K562 (cell line): ENCODE results near the gene FLG. TPM values are rescaled to one million over a fixed set of nuclear protein-coding genes. Genes with fewer than 3 reads are reported as not detected.

ENCODE experiments used
- ATAC-seq: fragments of 200-7000 bp; cut with Tn5 transposase; 3 replicates; pipeline ENCODE4 v1.9.1; 2020; ENCODE audit warnings: moderate library complexity
- BruUV-seq: library from RNA; stranded (reverse); fragments of 400-500 nt; replicated peaks from 2 replicates; lab custom pipeline; 2021; lab: Mats Ljungman, UMichigan
- CTCF ChIA-PET: fragments of 300-600 bp; formaldehyde crosslinking; extraction: SDS; loops from one replicate; lab custom pipeline; 2021; ENCODE audit warnings: low intra/inter-chr PET ratio; lab: Yijun Ruan, JAX
- POLR2A ChIA-PET: fragments of 300-600, 350-650 bp; sonication (Branson Sonifier 250); formaldehyde crosslinking; extraction: SDS; loops from one replicate; lab custom pipeline; 2021; ENCODE audit warnings: antibody characterized with exemption, inconsistent platforms; lab: Yijun Ruan, JAX
- DNase-seq, 4 experiments: peaks; one replicate each; pipeline versions ENCODE4 v3.0.0 to v3.0.0-alpha.2; 2011 to 2018; ENCODE audit warnings: low spot score in 3 of 4, mixed read lengths in 3 of 4; ENCODE audit errors: extremely low read depth in 1 of 4
- FAIRE-seq: peaks from 2 replicates; lab custom pipeline; 2011; peaks lifted over from hg19 to GRCh38; lab: Jason Lieb, UNC
- H2AFZ ChIP-seq: 2 replicates; pipeline ENCODE4 v1.6.0; 2011; ENCODE audit warnings: low read depth, low read length, control low read depth, inconsistent platforms
- H3K27ac ChIP-seq: fragments of 200-600 bp; 3 replicates; pipeline ENCODE4 v1.8.0; 2011; ENCODE audit warnings: low read depth, mild to moderate bottlenecking, control low read depth, inconsistent platforms, low read length, moderate library complexity, mixed read lengths; ENCODE audit errors: extremely low read depth
- H3K27me3 ChIP-seq, 2 experiments: fragments of 300-600 bp in 1 of 2; 2 replicates in 1 of 2; 3 replicates in 1 of 2; pipeline versions ENCODE4 v1.6.0 to v1.8.0; 2011; ENCODE audit warnings: inconsistent platforms in 2 of 2, low read length in 2 of 2, mild to moderate bottlenecking in 1 of 2, mixed read lengths in 1 of 2, moderate library complexity in 1 of 2; ENCODE audit not compliant: control insufficient read depth in 2 of 2, insufficient read depth in 2 of 2
- H3K36me3 ChIP-seq: fragments of 300-600 bp; 3 replicates; pipeline ENCODE4 v1.8.0; 2011; ENCODE audit warnings: mild to moderate bottlenecking, low read length, inconsistent platforms; ENCODE audit not compliant: control insufficient read depth, insufficient read depth
- H3K4me1 ChIP-seq, 2 experiments: fragments of 200-600 bp in 1 of 2; replicated peaks in 1 of 2; 2 replicates in 1 of 2; 3 replicates in 1 of 2; pipeline versions ENCODE4 v1.5.1 to v1.8.0; 2011; ENCODE audit warnings: inconsistent platforms in 2 of 2, low read length in 2 of 2, mild to moderate bottlenecking in 1 of 2, mixed read lengths in 1 of 2, moderate library complexity in 1 of 2; ENCODE audit not compliant: control insufficient read depth in 2 of 2, insufficient read depth in 2 of 2
- H3K4me2 ChIP-seq: 2 replicates; pipeline ENCODE4 v1.6.1; 2011; ENCODE audit warnings: low read length, control low read depth, inconsistent platforms, mixed read lengths; ENCODE audit not compliant: insufficient read depth
- H3K4me3 ChIP-seq: fragments of 200-600 bp; sonication (generic), shearing (Covaris generic); 2 replicates; pipeline ENCODE4 v1.5.1; 2016; ENCODE audit warnings: control low read depth, inconsistent platforms
- H3K79me2 ChIP-seq: fragments of 200-600 bp; 3 replicates; pipeline ENCODE4 v1.8.0; 2011; ENCODE audit warnings: low read length, inconsistent platforms; ENCODE audit not compliant: control insufficient read depth, insufficient read depth
- H3K9ac ChIP-seq, 2 experiments: 2 replicates each; pipeline versions ENCODE4 v1.6.0 to v1.6.1; 2011; ENCODE audit warnings: low read depth in 2 of 2, low read length in 2 of 2, control low read depth in 1 of 2, inconsistent platforms in 1 of 2, mild to moderate bottlenecking in 1 of 2, mixed read lengths in 1 of 2; ENCODE audit not compliant: insufficient read depth in 1 of 2
- H3K9me1 ChIP-seq: one replicate; pipeline ENCODE4 v1.6.0; 2011; ENCODE audit warnings: inconsistent platforms, mild to moderate bottlenecking, low read length, moderate library complexity; ENCODE audit not compliant: control insufficient read depth, insufficient read depth
- H3K9me3 ChIP-seq: replicated peaks from 2 replicates; pipeline ENCODE4 v1.5.1; 2011; ENCODE audit warnings: low read depth, low read length, inconsistent platforms; ENCODE audit not compliant: control insufficient read depth, insufficient read depth
- H4K20me1 ChIP-seq: replicated peaks from 2 replicates; pipeline ENCODE4 v1.6.1; 2011; ENCODE audit warnings: low read length, inconsistent platforms, mixed read lengths; ENCODE audit not compliant: control insufficient read depth, insufficient read depth
- WGBS: fragments of 100-300 bp; shearing (Covaris generic); methylation state at CpG from one replicate; pipeline ENCODE4 v1.1.6; 2016; ENCODE audit warnings: low coverage, mixed read lengths; ENCODE audit not compliant: insufficient coverage; ENCODE audit errors: missing lambda C conversion rate; 5-methylcytosine and 5-hydroxymethylcytosine counted together
- in situ Hi-C: fragments of 300-500 bp; cut with MboI; formaldehyde crosslinking; loops from 4 replicates; pipeline ENCODE4 v1.15.0; 2018; ENCODE audit warnings: inconsistent platforms, mixed read lengths
- intact Hi-C: fragments of 100-400 bp; cut with micrococcal nuclease; formaldehyde crosslinking; loops from 2 replicates; pipeline ENCODE4 v1.14.2; 2022
- polyA plus RNA-seq, 8 experiments: library from polyadenylated mRNA; depleted of rRNA in 4 of 8; stranded (reverse) in 5 of 8; unstranded in 3 of 8; fragments of >200 nt; fragmentation: Nextera tagmentation in 2 of 8; fragmentation: Illumina TruSeq in 1 of 8; extraction: Ambion mirVana in 2 of 8; extraction: Trizol in 1 of 8; gene quantifications; 2 replicates each; pipeline versions ENCODE4 v1.2.1 to v1.2.3, GENCODE V29; 2011 to 2014; ENCODE audit warnings: inconsistent platforms in 1 of 8, missing spikeins in 1 of 8
- total RNA-seq, 7 experiments: library from RNA; depleted of rRNA in 6 of 7; stranded (reverse); fragments of >200 nt in 6 of 7; fragmentation: Illumina TruSeq in 2 of 7; extraction: Trizol in 2 of 7; gene quantifications; 2 replicates each; pipeline versions ENCODE4 v1.2.1 to v1.2.3, GENCODE V29; 2011 to 2021; ENCODE audit warnings: low replicate concordance in 1 of 7
- TF ChIP-seq, protein P1 (sequence below), 2 experiments: IDR thresholded peaks; 2 replicates each; pipeline ENCODE4 v1.6.1; 2012; ENCODE audit warnings: improper control_type of control experiment in 2 of 2, low read depth in 2 of 2, low read length in 2 of 2, borderline replicate concordance in 1 of 2
- TF ChIP-seq, protein P2 (sequence below): fragments of 450-650 bp; IDR thresholded peaks from 2 replicates; pipeline ENCODE4 v1.6.1; 2016; ENCODE audit warnings: mild to moderate bottlenecking, moderate library complexity

FLG gene
- total and polyA plus RNA-seq, 9 of the 15 experiments (the other 6 are each of a cell fraction or from before 2014, with no cell fraction given): not detected

DNA sequence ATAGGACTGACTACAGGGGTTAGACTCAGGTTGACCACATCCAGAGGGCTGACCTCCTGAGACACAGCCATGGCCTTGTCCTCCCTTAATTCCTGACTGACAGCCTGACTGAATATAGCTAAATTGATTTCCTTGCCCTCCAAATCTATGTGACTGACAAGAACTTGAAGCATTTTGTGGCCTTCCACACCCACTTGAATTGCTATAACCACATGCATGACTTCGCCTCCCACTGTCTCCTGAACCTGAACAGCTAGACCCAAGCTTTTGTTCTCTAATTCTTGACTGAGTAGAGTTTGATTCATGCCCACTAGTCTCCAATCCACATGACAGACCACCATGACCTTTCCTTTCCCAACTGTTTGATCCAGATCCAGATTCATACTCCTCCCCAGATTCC lies 31.7 kb upstream of the FLG start:
- in situ Hi-C loops (no loop called here), intact Hi-C loops (no loop called here)
- no peak overlapping the region for H3K9ac ChIP-seq
- WGBS: 0% methylated on average over 1 of the region's 1 CpG
- no peak overlapping the region for H3K4me3 ChIP-seq
- H3K79me2 ChIP-seq: no peaks in the 10 kb centered on the region
- no peak for FAIRE-seq
- no peaks in the 10 kb centered on the region for H3K36me3 ChIP-seq
- no peaks in the 10 kb centered on the region for H3K4me1 ChIP-seq
- BruUV-seq: no TSS peak
- H3K9me3 ChIP-seq: no peaks in the 10 kb centered on the region
- H4K20me1 ChIP-seq: no peaks in the 10 kb centered on the region
- no peak overlapping the region for H3K4me2 ChIP-seq
- ChIA-PET CTCF (no interaction called here), POLR2A (no interaction called here)
- H2AFZ ChIP-seq: no peak overlapping the region
- H3K27ac ChIP-seq: no peak overlapping the region
- no peak for ATAC-seq
- no peaks in the 10 kb centered on the region for H3K27me3 ChIP-seq
- H3K9me1 ChIP-seq: peaks cover 3% of the 10 kb centered on the region
- DNase-seq: no peak
- TF ChIP-seq, protein P1, sequence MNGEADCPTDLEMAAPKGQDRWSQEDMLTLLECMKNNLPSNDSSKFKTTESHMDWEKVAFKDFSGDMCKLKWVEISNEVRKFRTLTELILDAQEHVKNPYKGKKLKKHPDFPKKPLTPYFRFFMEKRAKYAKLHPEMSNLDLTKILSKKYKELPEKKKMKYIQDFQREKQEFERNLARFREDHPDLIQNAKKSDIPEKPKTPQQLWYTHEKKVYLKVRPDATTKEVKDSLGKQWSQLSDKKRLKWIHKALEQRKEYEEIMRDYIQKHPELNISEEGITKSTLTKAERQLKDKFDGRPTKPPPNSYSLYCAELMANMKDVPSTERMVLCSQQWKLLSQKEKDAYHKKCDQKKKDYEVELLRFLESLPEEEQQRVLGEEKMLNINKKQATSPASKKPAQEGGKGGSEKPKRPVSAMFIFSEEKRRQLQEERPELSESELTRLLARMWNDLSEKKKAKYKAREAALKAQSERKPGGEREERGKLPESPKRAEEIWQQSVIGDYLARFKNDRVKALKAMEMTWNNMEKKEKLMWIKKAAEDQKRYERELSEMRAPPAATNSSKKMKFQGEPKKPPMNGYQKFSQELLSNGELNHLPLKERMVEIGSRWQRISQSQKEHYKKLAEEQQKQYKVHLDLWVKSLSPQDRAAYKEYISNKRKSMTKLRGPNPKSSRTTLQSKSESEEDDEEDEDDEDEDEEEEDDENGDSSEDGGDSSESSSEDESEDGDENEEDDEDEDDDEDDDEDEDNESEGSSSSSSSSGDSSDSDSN (IDR thresholded peaks at IDR 0.05; ENCODE audit: borderline replicate concordance in 1 of 2, low read depth in 2 of 2, low read length in 2 of 2): no peak
- TF ChIP-seq, protein P2, sequence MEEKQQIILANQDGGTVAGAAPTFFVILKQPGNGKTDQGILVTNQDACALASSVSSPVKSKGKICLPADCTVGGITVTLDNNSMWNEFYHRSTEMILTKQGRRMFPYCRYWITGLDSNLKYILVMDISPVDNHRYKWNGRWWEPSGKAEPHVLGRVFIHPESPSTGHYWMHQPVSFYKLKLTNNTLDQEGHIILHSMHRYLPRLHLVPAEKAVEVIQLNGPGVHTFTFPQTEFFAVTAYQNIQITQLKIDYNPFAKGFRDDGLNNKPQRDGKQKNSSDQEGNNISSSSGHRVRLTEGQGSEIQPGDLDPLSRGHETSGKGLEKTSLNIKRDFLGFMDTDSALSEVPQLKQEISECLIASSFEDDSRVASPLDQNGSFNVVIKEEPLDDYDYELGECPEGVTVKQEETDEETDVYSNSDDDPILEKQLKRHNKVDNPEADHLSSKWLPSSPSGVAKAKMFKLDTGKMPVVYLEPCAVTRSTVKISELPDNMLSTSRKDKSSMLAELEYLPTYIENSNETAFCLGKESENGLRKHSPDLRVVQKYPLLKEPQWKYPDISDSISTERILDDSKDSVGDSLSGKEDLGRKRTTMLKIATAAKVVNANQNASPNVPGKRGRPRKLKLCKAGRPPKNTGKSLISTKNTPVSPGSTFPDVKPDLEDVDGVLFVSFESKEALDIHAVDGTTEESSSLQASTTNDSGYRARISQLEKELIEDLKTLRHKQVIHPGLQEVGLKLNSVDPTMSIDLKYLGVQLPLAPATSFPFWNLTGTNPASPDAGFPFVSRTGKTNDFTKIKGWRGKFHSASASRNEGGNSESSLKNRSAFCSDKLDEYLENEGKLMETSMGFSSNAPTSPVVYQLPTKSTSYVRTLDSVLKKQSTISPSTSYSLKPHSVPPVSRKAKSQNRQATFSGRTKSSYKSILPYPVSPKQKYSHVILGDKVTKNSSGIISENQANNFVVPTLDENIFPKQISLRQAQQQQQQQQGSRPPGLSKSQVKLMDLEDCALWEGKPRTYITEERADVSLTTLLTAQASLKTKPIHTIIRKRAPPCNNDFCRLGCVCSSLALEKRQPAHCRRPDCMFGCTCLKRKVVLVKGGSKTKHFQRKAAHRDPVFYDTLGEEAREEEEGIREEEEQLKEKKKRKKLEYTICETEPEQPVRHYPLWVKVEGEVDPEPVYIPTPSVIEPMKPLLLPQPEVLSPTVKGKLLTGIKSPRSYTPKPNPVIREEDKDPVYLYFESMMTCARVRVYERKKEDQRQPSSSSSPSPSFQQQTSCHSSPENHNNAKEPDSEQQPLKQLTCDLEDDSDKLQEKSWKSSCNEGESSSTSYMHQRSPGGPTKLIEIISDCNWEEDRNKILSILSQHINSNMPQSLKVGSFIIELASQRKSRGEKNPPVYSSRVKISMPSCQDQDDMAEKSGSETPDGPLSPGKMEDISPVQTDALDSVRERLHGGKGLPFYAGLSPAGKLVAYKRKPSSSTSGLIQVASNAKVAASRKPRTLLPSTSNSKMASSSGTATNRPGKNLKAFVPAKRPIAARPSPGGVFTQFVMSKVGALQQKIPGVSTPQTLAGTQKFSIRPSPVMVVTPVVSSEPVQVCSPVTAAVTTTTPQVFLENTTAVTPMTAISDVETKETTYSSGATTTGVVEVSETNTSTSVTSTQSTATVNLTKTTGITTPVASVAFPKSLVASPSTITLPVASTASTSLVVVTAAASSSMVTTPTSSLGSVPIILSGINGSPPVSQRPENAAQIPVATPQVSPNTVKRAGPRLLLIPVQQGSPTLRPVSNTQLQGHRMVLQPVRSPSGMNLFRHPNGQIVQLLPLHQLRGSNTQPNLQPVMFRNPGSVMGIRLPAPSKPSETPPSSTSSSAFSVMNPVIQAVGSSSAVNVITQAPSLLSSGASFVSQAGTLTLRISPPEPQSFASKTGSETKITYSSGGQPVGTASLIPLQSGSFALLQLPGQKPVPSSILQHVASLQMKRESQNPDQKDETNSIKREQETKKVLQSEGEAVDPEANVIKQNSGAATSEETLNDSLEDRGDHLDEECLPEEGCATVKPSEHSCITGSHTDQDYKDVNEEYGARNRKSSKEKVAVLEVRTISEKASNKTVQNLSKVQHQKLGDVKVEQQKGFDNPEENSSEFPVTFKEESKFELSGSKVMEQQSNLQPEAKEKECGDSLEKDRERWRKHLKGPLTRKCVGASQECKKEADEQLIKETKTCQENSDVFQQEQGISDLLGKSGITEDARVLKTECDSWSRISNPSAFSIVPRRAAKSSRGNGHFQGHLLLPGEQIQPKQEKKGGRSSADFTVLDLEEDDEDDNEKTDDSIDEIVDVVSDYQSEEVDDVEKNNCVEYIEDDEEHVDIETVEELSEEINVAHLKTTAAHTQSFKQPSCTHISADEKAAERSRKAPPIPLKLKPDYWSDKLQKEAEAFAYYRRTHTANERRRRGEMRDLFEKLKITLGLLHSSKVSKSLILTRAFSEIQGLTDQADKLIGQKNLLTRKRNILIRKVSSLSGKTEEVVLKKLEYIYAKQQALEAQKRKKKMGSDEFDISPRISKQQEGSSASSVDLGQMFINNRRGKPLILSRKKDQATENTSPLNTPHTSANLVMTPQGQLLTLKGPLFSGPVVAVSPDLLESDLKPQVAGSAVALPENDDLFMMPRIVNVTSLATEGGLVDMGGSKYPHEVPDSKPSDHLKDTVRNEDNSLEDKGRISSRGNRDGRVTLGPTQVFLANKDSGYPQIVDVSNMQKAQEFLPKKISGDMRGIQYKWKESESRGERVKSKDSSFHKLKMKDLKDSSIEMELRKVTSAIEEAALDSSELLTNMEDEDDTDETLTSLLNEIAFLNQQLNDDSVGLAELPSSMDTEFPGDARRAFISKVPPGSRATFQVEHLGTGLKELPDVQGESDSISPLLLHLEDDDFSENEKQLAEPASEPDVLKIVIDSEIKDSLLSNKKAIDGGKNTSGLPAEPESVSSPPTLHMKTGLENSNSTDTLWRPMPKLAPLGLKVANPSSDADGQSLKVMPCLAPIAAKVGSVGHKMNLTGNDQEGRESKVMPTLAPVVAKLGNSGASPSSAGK: no peak
